HuH-7.5 (cell line): ENCODE data around the gene CALML6.
A peak's percentile ranks its signal among the peaks of the same experiment; 100 is the strongest.

Experiments
- DNase-seq: peaks from one replicate; pipeline ENCODE4 v3.0.0; 2011; ENCODE audit warnings: low spot score

CALML6 gene

DNA sequence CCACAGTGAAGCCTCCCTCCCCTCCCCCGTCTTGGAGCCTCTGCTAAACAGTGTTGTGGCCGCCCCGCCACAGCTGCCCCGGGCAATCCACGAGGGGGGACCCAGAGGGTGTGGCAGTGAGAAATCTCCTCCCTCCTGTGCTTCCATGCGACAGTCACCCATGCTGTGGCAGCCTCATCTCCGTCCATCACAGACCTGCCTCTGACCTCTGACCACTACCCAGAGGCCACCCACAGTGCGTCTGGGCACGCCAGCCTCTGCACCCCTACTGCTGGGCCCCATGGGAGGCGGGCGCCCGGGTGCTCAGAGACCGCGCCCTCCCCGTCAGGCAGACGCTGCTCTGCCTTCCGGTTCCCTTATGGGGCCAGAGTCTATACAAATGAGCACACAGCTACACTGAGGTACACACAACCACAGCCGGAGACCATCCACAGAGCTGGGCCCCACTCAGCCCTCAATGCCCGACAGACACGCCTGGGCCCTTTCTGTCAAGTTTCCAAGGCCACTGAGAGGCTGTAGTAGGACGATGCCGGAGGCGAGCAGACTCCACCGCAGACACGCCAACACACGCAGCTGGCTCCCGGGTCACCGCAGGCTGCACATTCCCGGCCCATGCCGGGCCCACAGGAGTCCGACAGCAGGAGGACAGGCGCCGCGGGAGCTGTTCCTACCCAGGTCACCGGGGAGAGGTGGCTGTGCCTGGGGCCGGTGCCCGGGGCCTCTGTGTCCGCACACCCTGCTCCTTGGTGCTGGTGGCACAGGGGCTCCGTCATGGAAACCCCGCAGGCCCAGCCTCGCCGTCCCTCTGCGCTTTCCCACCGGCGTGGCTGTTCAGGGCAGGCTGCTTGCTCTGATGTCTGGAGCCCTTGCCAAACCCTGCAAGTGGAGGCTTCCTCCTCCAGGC, 27.9 kb downstream of the CALML6 start:
- no peak for DNase-seq

DNA sequence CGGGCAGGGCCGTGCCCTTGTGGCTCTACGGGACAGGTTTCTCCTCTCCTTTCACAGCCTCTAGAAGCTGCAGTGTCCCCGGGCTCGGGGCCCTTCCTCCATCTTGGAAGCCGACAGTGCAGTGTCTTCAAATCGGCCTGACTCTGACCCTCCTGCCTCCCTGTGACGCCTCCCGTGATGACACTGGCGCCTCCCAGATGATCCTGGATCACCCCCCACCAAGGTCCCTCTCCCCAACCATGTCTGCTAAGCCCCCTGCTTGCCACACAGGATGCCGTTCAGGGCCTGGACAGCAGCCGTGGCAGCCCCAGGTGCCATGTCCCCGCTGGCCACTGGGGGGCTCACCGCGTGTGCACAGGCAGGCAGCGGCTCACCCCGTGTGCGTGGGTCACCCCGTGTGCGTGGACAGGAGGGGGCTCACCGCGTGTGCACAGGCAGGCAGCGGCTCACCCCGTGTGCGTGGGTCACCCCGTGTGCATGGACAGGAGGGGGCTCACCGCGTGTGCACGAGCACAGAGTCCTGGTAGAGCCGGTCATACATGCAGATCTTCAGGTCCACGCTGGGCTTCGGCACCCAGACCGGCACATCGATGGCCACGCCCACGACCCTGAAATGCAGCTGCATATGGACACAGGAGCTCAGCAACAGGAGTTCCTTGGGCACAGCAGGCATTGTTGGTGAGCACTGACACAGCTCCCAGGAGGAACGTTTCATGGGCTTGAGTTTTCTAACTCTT, 28.9 kb downstream of the CALML6 start:
- DNase-seq, result peak; percentile 78

DNA sequence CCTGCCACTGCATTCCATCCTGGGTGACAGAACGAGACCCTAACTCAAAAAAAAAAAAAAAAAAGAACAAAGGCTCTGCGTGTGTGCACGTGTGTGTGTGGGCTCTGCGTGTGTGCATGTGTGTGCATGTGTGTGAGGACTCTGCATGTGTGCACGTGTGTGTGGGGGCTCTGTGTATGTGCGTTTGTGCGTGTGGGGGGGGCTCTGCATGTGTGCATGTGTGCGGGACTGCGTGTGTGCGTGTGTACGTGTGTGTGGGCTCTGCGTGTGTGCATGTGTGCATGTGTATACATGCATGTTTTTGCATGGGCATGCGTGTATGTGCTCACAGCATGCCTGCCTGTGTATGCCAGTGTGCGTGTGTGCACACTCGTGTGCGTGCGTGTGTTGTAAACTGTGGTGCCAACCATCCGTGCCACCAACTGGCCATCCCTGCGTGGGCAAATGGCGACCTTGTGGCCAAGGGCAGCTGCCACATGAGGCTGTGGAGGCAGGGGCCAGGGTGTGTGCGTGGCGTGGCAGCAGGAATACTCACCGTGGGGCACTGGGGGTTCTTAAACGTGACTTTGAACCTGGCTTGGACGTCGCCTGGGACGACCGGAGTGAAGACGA, 30.8 kb downstream of the CALML6 start:
- DNase-seq, result no peak

DNA sequence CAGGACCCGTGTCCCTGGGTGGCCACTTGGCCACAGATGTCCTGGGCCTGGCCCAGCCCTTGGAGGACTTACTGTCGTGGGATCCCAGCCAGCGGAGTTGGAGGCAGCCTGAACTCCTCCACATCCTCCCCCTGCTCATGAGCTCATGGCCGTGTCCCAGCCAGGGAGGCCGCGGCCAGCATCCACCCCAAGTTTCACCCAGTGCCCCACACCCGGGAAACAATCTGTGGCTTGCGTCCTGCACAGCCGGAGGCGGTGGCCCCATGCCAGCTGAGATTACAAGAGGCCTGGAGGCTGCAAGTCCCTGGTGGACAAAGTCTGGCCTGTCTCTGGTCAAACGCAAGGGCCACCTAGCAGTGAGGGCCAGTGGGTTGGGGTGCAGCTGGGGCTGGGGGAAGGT, 31.5 kb downstream of the CALML6 start:
- no peak for DNase-seq

DNA sequence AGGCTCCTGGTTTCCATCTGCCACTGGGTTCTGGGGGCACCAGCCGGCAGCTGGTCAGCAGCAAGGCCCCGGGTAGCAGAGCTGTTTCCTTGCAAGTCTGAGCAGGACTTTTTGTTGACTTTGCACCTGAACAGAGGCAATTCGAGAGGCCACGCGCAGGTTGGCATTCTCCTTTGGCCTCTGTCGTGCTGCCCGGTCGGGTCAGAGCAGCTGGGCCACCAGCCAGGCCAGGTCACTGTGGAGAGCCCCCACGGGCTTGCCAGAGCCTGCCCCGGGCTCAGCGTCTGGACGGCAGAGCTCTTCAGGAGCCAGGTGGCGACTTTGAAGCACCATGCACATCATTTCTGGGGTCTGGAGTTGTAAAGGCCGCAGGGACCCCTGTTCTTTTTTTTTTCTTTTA, 32.4 kb downstream of the CALML6 start:
- DNase-seq, result no peak

DNA sequence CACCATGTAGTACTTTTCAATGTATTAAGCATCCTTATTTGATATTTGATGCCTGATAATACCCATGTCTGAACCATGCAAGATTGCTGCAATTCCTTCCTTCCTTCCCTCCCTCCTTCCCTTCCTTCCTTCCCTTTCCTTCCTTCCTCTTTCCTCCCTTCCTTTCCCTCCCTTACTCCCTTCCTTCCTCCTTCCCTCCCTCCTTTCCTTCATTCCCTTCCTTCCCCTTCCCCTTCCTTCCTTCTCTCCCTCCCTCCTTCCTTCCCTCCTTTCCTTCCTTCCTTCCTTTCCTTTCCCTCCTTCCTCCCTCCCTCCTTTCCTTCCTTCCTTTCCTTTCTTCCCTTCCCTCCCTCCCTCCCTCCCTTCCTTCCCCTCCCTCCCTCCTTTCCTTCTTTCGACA, 33.7 kb downstream of the CALML6 start:
- DNase-seq, result no peak

DNA sequence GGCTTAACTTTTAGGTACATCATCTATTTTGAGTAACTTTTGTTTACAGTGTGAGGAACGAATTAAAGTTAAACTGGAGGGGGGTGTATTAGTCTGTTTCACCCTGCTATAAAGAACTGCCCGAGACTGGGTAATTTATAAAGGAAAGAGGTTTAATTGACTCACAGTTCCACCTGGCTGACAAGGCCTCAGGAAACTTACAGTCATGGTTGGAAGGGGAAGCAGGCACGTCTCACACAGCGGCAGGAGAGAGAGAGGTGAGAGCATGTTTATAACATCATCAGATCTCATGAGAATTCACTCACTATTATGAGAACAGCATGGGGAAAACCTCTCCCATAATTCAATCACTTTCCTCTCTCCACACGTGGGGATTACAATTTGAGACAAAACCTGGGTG, 35.9 kb downstream of the CALML6 start:
- no peak for DNase-seq

DNA sequence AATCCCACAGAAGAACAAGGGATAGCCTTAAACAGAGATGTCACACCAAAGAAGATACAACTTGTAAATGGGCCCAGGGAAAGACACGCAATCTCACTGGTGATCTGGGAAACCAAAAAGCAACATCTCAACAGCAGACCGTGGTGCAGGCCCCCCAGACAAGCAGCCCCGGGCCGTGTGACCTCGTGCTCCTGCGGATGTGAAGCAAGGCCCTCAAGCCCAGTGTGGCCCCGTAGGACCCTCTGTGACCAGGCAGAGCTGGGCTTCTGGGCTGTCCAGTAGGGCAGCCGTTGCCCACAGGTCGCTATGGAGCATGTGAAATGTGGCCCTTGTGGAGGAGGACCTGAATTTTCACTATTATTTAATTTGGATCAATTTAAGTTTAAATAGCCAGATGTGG, 39.0 kb downstream of the CALML6 start:
- no peak for DNase-seq

DNA sequence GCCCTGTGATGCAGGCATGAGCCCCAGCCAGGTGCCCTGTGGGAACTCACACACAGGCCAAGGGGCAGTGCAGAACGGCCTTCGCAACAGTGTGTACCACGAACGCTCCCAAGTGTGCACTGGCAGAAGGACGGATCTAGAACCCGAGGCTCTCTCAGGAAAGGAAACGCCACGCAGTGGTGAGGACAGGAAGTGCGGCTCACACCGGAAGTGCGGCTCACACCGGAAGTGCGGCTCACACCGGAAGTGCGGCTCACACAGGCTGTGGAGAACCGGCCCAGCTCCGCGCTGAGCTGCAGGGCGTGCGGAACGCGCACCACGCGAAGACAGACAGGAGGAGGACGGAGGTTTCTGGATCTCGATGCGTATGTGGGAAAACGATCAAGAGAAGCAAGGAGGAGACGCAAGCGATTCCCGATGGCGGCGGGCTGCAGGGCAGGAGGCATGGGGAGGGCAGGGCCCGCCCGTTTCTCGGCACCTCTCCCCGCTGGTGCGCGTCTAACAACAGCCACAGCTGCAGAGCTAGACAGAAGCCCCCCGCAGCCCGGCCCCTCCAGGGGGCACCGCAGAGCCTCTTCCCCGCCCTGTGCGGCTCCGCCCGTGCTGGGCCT, 39.9 kb downstream of the CALML6 start:
- DNase-seq, result no peak

DNA sequence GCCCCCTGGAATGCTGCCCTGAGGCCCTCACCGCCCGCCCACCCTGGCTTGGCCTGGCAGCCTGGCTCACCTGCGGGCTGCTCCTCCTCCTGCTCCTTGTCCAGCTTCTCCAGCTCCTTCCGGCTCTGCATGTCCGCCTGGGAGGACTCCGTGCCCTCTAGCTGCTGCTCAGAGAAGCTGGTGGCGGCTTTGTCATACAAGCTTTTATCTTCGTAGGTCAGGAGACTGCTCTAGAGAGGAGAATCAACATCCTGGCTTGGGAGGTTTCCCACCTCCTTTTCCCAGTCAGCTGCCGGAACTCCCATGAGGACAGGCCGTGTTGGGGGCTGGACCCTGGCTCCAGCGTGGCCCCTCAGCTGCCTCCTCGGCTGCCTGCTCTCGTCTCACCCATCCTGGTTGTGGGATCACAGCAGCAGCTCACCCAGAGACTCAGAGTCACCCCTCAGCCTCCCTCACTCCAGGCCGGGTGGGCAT, 40.6 kb downstream of the CALML6 start:
- DNase-seq, result no peak

DNA sequence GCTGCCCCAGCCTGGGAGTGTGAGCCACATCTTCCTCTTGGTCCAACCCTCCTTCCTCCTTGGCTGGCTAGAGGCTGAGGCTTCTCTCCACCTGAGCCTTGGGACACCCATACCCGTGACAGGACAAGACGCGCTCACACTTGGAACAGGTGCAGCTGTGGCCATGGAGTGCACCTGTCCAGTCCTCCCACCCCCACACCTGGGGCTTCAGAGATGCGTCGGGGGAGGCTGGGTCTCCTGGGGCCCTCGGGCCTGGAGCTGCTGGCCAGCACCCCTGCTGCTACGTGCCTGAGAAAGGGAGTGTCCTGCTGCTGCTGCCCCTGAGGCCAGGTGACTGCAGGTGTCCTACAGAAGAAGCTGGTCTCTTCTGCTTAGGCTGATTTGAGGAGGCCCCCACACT, 41.0 kb downstream of the CALML6 start:
- DNase-seq, result no peak

DNA sequence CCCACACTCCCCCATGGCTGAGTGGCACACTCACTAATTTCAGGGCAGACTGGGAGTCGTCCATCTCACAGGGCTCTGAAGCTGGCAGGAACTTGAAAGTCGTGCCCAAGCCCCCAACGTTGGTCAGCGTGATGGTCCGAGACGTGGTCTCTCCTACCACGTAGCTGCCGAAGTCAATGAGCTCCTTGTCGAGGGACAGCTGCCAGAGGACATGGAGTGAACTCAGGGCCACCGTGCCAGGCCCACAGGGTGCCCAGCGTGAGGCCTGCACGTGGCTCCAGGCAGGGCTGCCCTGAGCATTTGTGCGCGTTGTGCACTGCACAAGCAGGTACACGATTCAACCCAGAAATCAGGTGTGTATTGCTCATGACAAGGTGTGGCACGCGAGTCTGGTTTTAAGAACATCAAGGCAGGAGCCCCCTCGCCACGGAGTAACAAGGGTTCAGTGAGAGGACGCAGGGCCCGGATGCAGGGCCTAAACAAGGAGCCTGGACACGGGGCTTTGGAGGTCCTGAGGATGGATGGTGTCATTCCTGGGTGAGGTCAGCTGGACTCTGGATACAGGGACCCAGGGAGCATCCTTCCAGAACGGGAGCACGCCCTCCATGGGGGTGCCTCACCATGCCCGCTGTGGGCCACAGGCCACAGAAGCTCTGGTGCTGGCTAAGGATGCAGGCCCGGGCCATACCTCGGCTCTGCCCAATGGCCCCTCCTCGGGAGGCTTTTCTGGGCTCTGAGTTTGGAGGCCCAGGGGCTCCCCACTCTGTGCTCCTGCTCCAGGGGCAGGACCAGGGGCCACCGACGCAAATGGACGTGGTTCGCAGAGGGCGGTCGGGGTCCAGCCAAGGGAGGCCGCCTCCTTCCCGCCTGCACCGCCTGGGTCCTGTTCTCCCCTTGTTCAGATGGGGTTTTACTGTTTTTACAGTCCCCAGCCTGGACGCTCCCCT, 41.8 kb downstream of the CALML6 start:
- DNase-seq, result no peak

DNA sequence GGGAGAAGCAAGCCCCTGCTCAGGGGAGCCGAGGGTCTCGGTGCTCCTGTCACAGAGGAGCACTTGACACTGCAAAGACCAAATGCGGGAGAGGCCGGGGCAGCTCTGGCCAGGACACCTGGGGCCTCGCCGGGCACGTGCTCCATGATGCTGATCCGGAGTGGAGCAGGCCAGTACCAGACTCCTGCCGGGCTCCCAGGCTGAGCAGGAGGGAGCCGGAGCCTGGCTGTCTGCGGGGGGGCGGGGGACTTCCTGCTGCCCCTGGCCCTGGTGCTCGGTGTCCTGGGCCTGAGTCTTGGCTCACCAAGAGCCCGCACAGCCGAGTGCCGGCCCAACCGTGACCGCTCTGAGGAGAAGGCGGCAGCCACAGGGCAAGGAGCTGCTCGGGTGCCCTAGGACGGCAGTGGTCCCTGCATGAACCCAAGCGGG, 42.5 kb downstream of the CALML6 start:
- no peak for DNase-seq

DNA sequence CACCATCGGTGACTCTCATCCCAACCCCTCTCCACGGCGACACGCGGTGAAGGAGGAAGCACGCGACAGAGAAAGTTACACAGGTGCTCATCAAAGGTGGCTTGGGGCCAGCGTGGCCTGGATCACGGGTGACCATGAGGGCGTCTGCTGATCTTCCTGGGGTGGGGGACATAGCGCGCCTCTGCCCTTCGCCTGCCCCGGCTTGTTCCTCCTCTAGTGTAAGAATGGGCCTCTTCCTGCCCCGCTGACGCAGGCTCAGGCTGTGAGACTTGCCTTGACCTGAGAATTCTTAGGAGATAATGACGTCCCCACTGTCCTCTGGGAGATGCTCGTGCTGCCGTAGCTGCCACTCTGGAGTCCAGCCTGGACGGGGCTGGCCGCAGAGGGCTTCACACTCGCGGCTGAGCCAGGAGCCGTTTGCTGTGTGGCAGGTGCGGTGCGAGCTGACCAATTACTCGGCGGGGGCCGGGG, 43.0 kb downstream of the CALML6 start:
- no peak for DNase-seq

DNA sequence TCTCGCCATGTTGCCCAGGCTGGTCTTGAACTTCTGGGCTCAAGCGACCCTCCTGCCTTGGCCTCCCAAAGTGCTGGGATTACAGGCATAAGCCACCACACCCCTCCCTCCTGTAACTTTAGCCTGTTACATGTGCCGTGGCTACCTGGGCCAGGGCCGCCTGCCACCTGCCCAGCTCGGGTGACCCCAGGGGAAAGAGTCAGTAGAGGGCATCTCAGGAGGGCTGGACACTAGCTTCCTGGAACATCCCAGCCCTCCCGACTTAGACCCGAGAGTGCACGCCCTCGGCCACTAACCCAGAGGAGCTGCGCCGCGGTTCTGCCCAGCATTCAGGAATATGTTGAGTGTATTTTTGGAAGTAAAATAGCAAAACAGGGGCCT, 44.4 kb downstream of the CALML6 start:
- no peak for DNase-seq

DNA sequence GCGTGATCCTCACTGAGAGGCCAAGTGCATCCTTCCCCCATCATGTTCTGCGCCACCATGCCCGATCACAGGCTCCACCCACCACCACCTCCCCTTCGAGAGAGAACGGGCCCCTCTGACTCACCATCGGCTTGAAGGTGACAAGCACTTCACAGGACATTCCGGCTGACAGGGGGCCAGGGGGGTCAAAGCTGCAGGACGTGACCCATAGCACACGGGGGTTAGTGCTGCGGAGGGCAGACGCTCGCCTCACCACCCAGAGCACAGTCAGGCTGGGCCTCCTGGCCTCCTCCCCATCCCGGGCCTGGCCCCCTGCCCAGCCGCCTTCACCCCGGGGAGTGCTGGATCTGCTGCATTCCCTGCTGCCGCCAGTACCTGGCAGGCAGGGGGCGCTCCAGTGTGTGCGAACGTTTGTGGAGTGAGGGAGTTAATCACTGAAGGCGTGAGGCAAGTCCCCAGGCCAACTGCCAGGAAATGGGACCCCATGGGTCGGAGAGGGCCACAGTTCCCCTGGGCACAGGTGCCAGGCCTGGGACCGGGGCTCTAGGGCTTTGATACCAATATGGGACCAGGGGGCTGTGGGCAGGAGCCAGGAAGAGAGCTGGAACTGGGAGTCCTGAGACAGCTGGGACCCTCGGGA, 44.9 kb downstream of the CALML6 start:
- peak; percentile 95 for DNase-seq

DNA sequence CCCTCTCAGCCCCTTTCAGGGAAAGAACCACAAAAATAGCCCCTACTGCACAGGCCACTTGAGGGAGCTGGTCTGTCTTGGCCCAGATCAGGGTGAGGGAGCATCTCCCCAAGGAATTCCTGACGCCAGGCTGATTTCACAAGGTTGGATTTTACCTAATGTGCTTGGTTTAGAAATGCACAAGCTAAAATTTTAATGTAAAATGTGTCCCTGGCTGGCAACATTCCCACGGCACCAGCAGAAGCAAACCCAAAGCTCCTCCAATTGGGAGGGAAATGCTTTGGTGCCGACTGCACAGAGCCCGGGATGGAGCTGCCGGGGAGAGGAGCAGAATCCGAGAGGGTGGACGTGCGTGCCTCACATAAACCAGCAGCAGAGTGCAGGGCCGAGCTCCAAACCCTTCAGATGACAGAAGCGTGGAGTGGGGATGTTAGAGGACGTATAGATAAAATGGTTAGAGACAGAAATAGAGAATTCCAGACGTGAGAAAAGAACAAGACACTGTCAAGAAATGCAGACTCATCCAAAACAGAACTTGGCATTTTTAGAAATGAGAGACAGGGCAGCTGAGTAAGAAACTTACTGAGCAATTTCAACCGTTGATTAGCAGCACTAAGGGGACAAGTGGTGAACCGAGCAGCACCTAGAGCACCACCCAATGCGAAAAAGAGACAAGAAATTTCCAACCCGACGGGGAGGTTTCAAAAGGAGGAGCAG, 45.6 kb downstream of the CALML6 start:
- no peak for DNase-seq

DNA sequence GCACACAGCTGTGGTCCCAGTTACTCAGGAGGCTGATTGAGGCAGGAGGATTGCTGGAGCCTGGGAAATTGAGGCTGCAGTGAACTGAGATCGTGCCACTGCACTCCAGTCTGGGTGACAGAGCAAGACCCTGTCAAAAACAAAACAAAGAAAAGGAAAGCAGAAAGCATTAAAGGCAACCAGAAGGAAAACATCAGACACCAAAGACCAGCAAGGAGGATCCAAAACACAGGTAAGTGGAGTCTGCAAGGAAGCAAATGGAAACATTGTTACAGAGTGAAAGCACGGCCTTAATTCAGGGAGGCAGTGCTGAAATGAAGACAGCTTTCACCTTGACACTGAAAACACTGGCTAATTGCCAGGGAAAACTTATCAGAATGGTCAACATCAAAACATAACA, 47.7 kb downstream of the CALML6 start:
- DNase-seq, result no peak

DNA sequence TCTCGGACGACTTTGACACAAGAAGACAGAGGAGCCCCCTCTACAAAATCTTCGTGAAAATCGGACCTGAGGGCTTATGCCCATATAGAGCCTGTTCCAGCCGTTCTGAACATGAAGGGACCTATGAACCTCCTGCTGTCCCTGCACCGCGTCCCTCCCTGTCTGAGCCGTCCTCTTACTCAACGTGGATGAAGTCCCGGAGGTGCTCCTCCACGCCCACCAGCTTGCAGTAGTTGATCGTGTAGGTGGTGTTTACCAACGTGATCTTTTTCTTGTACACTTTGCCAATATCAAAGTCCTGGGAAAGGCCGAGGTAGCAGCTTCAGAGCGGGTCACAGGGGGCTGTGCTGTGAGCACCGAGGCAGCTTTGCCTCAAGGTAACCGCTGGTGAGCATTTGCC, 48.5 kb downstream of the CALML6 start:
- no peak for DNase-seq

DNA sequence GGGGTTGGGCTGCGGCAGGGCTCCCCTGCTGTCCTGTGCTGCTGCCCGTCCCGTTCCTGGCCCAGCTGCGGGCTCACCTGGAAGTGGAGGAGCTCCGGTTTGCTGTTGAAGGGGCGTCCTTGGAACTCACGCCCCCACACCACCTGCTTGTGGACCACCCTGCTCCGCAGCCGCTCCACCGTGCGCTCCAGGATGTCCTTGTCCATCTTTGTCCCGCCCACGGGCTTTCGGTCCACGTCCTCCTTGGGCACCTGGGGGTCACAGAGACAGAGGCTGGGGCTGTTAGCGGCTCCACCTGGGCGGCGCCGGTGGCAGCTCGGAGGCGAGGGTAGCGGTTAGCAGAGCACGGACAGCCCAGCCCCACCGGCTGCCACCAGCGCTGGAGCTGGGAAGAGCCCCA, 49.8 kb downstream of the CALML6 start:
- no peak for DNase-seq
